Forelimb muscle (tissue), 1 donor: ENCODE data around the gene FGF1. TPM values are rescaled to one million over a fixed set of nuclear protein-coding genes. Genes with fewer than 3 reads are reported as not detected.
A peak's percentile ranks its signal among the peaks of the same experiment; 100 is the strongest.

Experiments
- DNase-seq: peaks from one replicate; pipeline ENCODE4 v3.0.0-alpha.2; 2013; ENCODE audit warnings: low read depth
- polyA plus RNA-seq: library from polyadenylated mRNA; unstranded; fragments of 120-200 nt; gene quantifications from one replicate; pipeline ENCODE4 v1.2.1, GENCODE V29; 2013; ENCODE audit not compliant: insufficient read length

Gene FGF1
- polyA plus RNA-seq, 1 donor: 10.6 TPM

GRCh38 chr5:142697356-142698255, 11.7 kb upstream of the FGF1 start:
- no peak for DNase-seq

GRCh38 chr5:142696379-142696778, 10.5 kb upstream of the FGF1 start:
- DNase-seq: no peak

- no peak for DNase-seq
These were observed 8.4 kb upstream of the FGF1 start for GRCh38 chr5:142694092-142694856.

- no peak for DNase-seq
These were observed 6.5 kb upstream of the FGF1 start for GRCh38 chr5:142692321-142692894.

DNA sequence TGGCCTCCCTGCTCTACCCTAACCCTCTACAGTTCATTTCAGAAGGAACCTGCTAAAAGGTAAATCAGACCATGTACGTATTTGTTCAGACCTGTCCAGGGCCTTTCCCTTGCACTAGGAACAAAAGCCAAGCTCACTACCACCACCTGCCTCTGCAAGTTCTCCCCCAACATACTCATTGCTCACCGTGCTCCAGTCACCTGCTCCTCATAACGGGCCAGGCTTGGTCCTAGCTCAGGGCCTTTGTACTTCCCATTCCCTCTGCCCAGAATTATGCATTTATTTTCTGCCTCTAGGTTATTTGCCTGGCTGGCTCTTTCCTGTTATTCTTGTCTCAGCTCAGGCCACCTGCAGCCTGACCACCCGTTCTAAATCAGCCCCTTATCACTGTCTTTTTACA, 4.8 kb upstream of the FGF1 start:
- DNase-seq: no peak

DNA sequence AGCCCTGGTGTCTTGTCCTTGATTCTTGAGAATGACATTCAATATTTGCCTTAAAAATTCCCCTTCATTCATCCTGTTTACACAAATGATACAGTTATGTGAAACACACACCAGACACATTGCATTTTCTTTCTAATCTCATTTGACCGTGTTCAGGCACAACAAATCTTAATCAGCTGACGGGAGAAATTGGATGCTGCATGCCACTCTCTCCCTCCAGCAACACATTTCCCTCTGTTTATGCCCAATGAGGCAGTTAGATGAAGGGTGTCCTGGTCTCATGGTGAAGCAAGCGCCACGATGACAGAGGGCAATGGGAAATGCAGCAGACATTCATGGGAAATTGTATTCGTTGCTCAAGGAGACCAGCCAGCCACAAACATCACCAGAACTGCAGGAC, 3.2 kb upstream of the FGF1 start:
- no peak for DNase-seq

DNA sequence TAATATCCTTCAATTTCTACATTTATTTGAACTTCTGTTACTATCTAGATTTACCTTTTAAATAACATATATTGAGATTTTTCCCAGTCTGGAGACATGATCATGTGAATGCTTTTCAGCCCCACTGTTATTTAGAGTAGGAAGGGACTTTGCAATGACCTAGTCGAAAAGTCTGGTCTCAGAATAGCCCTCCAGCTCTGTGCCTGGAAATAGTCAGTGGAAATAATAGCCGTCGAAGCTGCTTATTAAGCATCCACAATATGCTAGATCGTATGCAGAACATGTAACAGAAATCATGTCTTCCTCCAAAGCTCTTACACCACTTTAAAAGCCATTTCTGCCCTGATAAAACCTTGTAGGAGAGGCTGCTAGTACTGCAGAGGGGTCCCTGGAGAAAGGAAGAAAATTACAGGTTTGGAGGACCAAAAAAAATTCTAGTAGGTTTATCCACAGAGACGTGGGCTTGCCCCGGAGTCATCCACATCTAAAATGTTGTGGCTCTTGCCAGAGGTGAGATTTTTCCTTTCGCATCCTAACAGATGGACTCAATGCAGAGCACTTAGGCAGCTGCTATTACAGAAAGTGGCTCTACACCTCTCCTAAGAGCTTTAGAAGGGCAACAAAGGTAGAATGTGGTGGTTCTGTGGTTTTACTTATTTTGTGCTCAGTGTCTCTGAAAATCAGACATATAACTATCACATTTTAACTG, 2.5 kb upstream of the FGF1 start:
- DNase-seq: no peak

DNA sequence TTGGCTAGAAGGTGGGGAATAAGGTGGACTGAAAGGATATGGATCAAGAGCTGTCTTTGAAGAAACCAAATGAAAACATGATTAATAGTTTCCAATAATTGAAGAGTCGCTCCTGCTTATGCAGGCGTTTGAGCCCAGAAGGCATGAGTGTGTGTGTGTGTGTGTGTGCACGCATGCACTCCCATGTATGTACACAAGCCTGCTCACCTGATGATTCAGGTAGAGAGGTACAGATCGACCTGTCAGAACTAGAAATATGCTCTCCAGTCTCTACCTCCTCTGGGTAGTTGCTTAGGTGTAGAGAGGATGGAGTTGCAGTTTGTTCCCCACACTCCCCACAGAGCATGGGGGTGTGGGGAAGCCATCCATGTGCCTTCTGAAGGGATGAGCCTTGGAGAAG, 1.1 kb upstream of the FGF1 start:
- no peak for DNase-seq

DNA sequence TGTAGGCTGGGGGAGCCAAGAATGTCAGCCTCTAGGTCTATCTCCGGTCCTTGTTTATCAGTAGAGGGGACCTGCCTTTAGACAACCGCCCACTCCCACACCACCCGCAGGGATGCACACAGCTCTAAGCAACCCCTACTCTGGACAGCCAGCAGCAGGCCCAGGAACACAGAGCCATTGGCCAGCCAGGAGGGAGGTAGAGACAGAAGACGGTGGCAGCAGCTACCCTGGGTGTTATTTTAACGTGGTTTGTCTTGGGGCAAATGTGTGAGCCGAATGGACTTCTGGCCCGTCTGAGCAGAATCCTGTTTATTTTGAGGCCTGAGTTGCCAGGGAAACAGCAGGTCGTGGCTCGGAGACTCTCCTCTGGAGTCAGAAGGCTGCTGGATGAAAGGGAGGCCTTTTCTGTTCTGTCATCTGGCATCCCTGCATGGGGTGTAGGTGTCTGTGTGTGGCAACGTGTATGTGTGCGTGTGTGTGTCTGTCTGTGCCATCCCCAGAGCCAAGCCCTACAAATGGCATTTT, 382 bp upstream of the FGF1 start:
- DNase-seq: no peak

GRCh38 chr5:142684508-142685041, 1.3 kb downstream of the FGF1 start:
- no peak for DNase-seq

GRCh38 chr5:142683881-142684505, 1.9 kb downstream of the FGF1 start:
- DNase-seq: no peak

DNA sequence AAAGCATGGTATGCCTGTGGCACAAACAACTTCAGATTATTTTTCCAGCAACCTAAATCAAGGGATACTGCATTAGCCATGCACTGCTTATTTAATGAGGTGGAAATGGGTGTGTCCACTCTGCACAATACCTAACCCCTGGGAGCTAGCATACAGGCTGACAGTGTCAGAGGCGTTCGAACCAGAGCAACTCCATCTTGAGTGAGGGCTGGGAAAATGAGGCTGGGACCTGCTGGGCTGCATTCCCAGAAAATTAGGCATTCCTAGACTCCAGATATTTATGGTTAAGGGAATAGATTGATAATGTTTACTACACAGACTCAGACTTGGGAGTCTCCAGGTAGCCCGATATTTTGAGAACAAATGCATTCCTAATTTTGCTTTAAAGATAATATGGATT, 2.8 kb downstream of the FGF1 start:
- no peak for DNase-seq

DNA sequence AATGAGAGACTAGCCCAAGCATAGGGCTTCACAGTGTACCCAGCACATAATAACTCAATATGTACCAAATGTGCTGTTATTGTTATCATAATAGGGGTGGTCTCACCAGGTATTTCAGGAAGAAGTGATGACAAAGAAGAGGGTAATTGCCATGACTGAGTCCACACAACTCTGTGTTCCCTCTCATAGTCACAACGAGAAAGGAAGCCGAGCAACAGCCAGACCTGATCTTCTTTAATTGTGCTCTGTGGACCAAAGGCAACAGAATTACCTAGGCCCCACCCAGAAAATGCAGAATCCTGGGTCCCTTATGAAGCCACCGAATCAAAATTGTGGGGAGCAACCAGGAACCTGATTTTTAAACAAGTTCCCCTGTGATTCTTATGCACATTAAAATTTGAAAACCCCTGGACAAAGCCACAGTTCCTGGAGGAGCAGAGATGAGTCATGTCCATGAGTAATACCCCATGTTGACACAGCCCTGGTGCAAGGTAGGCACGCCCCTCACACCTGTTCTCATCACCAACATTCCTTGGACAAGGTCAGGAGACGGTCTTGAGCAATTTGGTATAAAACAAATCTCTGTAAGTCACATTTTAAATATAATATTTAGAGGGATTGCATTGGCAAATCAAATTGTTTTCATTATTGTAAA, 5.2 kb downstream of the FGF1 start:
- no peak for DNase-seq

- no peak for DNase-seq
These were observed 6.1 kb downstream of the FGF1 start for GRCh38 chr5:142679744-142680143.

DNA sequence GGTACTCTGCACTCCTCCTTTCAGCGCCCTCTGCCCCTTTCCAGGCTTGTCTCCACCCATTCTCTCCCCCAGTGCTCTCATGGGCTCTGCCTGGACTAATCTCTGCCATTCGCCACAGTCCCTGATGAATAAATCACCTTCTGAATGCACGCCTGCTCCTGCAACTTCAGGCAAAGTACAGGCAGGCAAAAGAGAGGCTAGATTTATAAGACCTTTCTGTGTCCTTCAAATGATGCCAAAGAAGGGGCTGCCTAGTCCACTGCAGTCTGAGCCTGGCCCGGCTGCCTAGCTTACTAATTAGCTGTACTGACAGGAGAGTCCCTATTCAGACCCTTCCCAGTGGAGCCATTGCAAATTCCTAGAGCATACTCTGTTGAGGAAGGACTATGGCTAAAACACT, 7.4 kb downstream of the FGF1 start:
- DNase-seq: no peak

DNA sequence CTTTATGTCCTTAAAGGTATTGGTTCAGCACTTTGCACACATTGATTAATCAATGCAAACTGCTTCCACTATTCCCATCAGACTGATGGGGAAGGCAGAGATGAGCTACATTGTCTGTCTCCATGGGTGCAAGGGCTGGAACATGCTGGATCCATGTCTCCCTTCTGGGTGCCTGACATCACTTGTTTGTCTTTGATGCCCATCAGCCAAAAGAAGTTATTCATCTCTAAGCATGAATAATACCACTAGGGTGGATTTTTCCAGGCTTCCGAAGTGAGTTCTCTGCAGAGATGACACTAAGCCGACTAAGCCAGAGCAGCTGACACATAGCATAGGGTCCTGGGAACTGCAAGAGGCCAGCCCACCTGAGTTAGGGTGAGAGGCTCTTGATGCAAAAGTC, 8.7 kb downstream of the FGF1 start:
- DNase-seq: no peak

- no peak for DNase-seq
These were observed 9.6 kb downstream of the FGF1 start for GRCh38 chr5:142676318-142676717.

GRCh38 chr5:142674531-142675469, 11.1 kb downstream of the FGF1 start:
- DNase-seq: peak; percentile 91

GRCh38 chr5:142671801-142672200, 14.1 kb downstream of the FGF1 start:
- no peak for DNase-seq
